ENCODE data around the gene SLC7A10.
"Not testable (repeated sequence)": the region's sequence is repeated elsewhere in the genome, so short reads cannot be mapped to it uniquely, and the experiment has no call there.

SLC7A10 gene

DNA sequence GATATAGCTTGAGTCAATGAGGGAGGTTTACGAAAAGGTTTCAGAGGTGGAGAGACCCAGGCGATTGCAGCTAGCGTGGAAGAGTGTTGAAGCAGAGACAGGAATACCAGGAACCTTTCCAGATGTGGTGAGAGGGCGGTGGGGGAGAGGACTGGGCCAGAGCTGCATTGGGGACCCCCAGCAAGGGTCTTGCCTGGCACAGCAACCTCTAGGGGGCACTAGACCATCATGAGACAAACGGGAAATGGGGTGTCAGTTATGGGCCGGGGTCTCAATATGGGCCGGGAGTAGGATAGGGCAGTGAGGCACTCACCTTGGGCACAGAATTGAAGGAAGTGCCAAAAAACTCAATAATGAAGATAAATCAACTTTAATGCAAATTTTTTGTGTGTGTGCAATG is 33.6 kb downstream of the SLC7A10 start:
- Histone ChIP-seq H3K9ac (ENCODE audit: low read length) (no peak overlapping the region), H3K27ac (ENCODE audit: low read depth, low read length, poor library complexity, severe bottlenecking) (no peak overlapping the region)
- TF ChIP-seq EZH2 (IDR thresholded peaks at IDR 0.05; ENCODE audit: borderline replicate concordance, low read length), result no peak
- TF ChIP-seq, protein P1, sequence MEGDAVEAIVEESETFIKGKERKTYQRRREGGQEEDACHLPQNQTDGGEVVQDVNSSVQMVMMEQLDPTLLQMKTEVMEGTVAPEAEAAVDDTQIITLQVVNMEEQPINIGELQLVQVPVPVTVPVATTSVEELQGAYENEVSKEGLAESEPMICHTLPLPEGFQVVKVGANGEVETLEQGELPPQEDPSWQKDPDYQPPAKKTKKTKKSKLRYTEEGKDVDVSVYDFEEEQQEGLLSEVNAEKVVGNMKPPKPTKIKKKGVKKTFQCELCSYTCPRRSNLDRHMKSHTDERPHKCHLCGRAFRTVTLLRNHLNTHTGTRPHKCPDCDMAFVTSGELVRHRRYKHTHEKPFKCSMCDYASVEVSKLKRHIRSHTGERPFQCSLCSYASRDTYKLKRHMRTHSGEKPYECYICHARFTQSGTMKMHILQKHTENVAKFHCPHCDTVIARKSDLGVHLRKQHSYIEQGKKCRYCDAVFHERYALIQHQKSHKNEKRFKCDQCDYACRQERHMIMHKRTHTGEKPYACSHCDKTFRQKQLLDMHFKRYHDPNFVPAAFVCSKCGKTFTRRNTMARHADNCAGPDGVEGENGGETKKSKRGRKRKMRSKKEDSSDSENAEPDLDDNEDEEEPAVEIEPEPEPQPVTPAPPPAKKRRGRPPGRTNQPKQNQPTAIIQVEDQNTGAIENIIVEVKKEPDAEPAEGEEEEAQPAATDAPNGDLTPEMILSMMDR (IDR thresholded peaks at IDR 0.05; ENCODE audit: low read length), result peak; percentile 54

DNA sequence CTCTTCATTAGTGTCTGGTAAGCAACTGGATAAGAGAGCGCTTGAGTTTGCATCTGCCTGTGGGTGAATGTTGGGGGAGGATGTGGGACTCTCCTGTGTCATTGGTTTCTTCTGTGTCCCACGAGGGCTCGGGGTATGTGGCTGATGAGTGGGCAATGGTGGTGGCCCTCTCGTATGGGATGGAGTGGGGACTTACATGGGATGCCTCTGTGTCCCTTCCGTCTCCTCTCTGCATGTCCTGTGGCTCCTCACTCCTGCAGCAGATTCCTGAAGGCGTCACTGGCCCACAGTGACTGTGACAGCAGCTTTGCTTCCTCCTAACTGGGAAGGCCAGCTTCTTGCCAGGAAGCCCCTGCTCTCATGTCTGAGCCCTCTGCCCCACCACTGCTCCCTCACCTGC is 34.1 kb downstream of the SLC7A10 start:
- Histone ChIP-seq H4K20me1 (ENCODE audit: insufficient read depth, low read length) (no peaks in the 10 kb centered on the region), H3K9me3 (ENCODE audit: low read length) (no peaks in the 10 kb centered on the region), H2AFZ (ENCODE audit: low read length) (no peak overlapping the region), H3K4me1 (ENCODE audit: insufficient read depth, low read length, severe bottlenecking) (no peaks in the 10 kb centered on the region), H3K36me3 (ENCODE audit: insufficient read depth, low read length) (no peaks in the 10 kb centered on the region), H3K4me3 (ENCODE audit: low read depth, low read length, poor library complexity, severe bottlenecking) (no peak overlapping the region), H3K79me2 (ENCODE audit: insufficient read depth, low read length) (no peaks in the 10 kb centered on the region), H3K9me2 (ENCODE audit: low read depth, low read length) (no peaks in the 10 kb centered on the region), H3K4me2 (ENCODE audit: low read length) (no peak overlapping the region), H3K9ac (ENCODE audit: low read length) (no peak overlapping the region), H3K27me3 (ENCODE audit: insufficient read depth, low read length) (no peaks in the 10 kb centered on the region), H3K27ac (ENCODE audit: low read depth, low read length, poor library complexity, severe bottlenecking) (no peak overlapping the region), H3F3A (ENCODE audit: insufficient read depth, low read length) (no peaks in the 10 kb centered on the region)
- TF ChIP-seq EZH2 (IDR thresholded peaks at IDR 0.05; ENCODE audit: borderline replicate concordance, low read length), result no peak
- TF ChIP-seq, protein P1 (IDR thresholded peaks at IDR 0.05; ENCODE audit: low read length), result no peak

More for the DNA sequence above, 33.6 kb downstream of the SLC7A10 start:
- Histone ChIP-seq H3K4me2 (ENCODE audit: low read length) (no peak overlapping the region), H2AFZ (ENCODE audit: low read length) (no peak overlapping the region), H3K79me2 (ENCODE audit: insufficient read depth, low read length) (no peaks in the 10 kb centered on the region), H3K9me3 (ENCODE audit: low read length) (no peaks in the 10 kb centered on the region), H3K4me3 (ENCODE audit: low read depth, low read length, poor library complexity, severe bottlenecking) (no peak overlapping the region), H3F3A (ENCODE audit: insufficient read depth, low read length) (no peaks in the 10 kb centered on the region), H4K20me1 (ENCODE audit: insufficient read depth, low read length) (no peaks in the 10 kb centered on the region), H3K36me3 (ENCODE audit: insufficient read depth, low read length) (no peaks in the 10 kb centered on the region), H3K27me3 (ENCODE audit: insufficient read depth, low read length) (no peaks in the 10 kb centered on the region), H3K4me1 (ENCODE audit: insufficient read depth, low read length, severe bottlenecking) (no peaks in the 10 kb centered on the region), H3K9me2 (ENCODE audit: low read depth, low read length) (no peaks in the 10 kb centered on the region)

DNA sequence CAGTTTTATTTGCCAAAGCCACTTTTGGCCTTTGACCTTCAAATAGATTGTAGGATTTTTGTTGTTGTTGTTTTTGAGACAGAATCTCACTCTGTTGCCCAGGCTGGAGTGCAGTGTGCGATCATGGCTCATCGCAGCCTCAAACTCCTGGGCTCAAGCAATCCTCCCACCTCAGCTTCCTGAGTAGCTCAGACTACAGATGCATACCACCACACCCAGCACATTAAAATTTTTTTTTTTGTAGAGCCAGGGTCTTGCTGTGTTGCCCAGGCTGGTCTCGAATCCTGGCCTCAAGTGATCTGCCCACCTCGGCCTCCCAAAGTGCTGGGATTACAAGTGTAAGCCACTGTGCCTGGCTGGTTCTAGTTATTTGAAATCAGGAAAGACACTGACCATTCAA is 34.6 kb downstream of the SLC7A10 start:
- H3F3A ChIP-seq (ENCODE audit: insufficient read depth, low read length); H3K4me1 ChIP-seq (ENCODE audit: insufficient read depth, low read length, severe bottlenecking); H3K4me3 ChIP-seq (ENCODE audit: low read depth, low read length, poor library complexity, severe bottlenecking); H3K4me2 ChIP-seq (ENCODE audit: low read length); H3K9me2 ChIP-seq (ENCODE audit: low read depth, low read length); H4K20me1 ChIP-seq (ENCODE audit: insufficient read depth, low read length); H3K27ac ChIP-seq (ENCODE audit: low read depth, low read length, poor library complexity, severe bottlenecking); H3K36me3 ChIP-seq (ENCODE audit: insufficient read depth, low read length); H3K27me3 ChIP-seq (ENCODE audit: insufficient read depth, low read length); H3K79me2 ChIP-seq (ENCODE audit: insufficient read depth, low read length); H3K9ac ChIP-seq (ENCODE audit: low read length); H3K9me3 ChIP-seq (ENCODE audit: low read length); H2AFZ ChIP-seq (ENCODE audit: low read length): not testable (repeated sequence)

DNA sequence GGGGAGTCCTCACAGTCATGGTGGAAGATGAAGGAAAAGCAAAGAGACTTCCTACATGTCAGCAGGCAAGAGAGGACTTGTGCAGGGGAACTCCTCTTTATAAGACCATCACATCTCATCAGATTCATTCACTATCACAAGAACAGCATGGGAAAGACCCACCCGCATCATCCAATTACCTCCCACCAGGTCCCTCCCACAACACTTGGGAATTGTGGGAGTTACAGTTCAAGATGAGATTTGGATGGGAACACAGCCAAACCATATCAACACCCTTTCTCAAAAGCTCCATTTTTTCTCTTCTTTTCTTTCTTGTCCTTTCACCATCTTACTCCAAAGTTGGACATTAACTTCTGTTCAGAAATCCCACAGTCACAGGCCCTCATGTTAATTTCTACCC is 36.2 kb downstream of the SLC7A10 start:
- no peaks in the 10 kb centered on the region for H3K79me2 ChIP-seq (ENCODE audit: insufficient read depth, low read length)
- H3K9ac ChIP-seq (ENCODE audit: low read length), result no peak overlapping the region
- H3K9me3 ChIP-seq (ENCODE audit: low read length), result no peaks in the 10 kb centered on the region
- H3K4me2 ChIP-seq (ENCODE audit: low read length), result no peak overlapping the region
- H3K27me3 ChIP-seq (ENCODE audit: insufficient read depth, low read length), result no peaks in the 10 kb centered on the region
- no peaks in the 10 kb centered on the region for H3K4me1 ChIP-seq (ENCODE audit: insufficient read depth, low read length, severe bottlenecking)
- no peak for TF ChIP-seq EZH2 (IDR thresholded peaks at IDR 0.05; ENCODE audit: borderline replicate concordance, low read length)
- TF ChIP-seq, protein P1 (IDR thresholded peaks at IDR 0.05; ENCODE audit: low read length), result no peak
- no peaks in the 10 kb centered on the region for H4K20me1 ChIP-seq (ENCODE audit: insufficient read depth, low read length)
- no peak overlapping the region for H2AFZ ChIP-seq (ENCODE audit: low read length)
- H3K36me3 ChIP-seq (ENCODE audit: insufficient read depth, low read length), result no peaks in the 10 kb centered on the region
- no peaks in the 10 kb centered on the region for H3K9me2 ChIP-seq (ENCODE audit: low read depth, low read length)
- H3K4me3 ChIP-seq (ENCODE audit: low read depth, low read length, poor library complexity, severe bottlenecking), result no peak overlapping the region
- no peaks in the 10 kb centered on the region for H3F3A ChIP-seq (ENCODE audit: insufficient read depth, low read length)
- no peak overlapping the region for H3K27ac ChIP-seq (ENCODE audit: low read depth, low read length, poor library complexity, severe bottlenecking)

Data from OCI-LY1 (cell line).